SK-N-SH treated with all-trans-retinoic acid at 6 μM for 48 hours (cell line): ENCODE measurements around the gene BUD13.

Experiments used
- ATAC-seq: fragments of 200-7000 bp; cut with Tn5 transposase; 3 replicates; pipeline ENCODE4 v1.9.1; 2020; ENCODE audit warnings: mild to moderate bottlenecking, moderate library complexity
- ARNTL ChIP-seq: fragments of 450-650 bp; formaldehyde crosslinking; IDR thresholded peaks from 2 replicates; pipeline ENCODE4 v1.5.0; 2020; ENCODE audit warnings: low read depth, mild to moderate bottlenecking, moderate library complexity, borderline replicate concordance
- BACH2 ChIP-seq: fragments of 250-450 bp; sonication (Bioruptor Pico); IDR thresholded peaks from 2 replicates; pipeline ENCODE4 v1.9.0; 2021; ENCODE audit warnings: mild to moderate bottlenecking, borderline replicate concordance
- CREB5 ChIP-seq: fragments of 250-450 bp; sonication (Bioruptor Pico); IDR thresholded peaks from 2 replicates; pipeline ENCODE4 v1.5.1; 2020; ENCODE audit warnings: low read depth, mild to moderate bottlenecking, moderate library complexity
- CSRNP3 ChIP-seq: fragments of 250-450 bp; sonication (Bioruptor Pico); IDR thresholded peaks from 2 replicates; pipeline ENCODE4 v1.5.1; 2021; ENCODE audit warnings: mild to moderate bottlenecking, moderate library complexity
- ESRRG ChIP-seq: fragments of 250-450 bp; sonication (Bioruptor Pico); IDR thresholded peaks from 2 replicates; pipeline ENCODE4 v1.6.1; 2021; ENCODE audit warnings: mild to moderate bottlenecking
- GLIS3 ChIP-seq: fragments of 250-450 bp; sonication (Bioruptor Pico); IDR thresholded peaks from 2 replicates; pipeline ENCODE4 v1.5.0; 2020; ENCODE audit warnings: mild to moderate bottlenecking, moderate library complexity
- ISL1 ChIP-seq: fragments of 250-450 bp; sonication (Bioruptor Pico); IDR thresholded peaks from 2 replicates; pipeline ENCODE4 v2.1.2; 2022; ENCODE audit warnings: mild to moderate bottlenecking, moderate library complexity
- OSR1 ChIP-seq: fragments of 250-450 bp; sonication (Bioruptor Pico); IDR thresholded peaks from 2 replicates; pipeline ENCODE4 v1.8.0; 2022; ENCODE audit warnings: moderate library complexity, mild to moderate bottlenecking, inconsistent platforms
- PATZ1 ChIP-seq: fragments of 250-450 bp; sonication (Bioruptor Pico); IDR thresholded peaks from 2 replicates; pipeline ENCODE4 v1.8.0; 2020; ENCODE audit warnings: mild to moderate bottlenecking, moderate library complexity, borderline replicate concordance
- POU6F1 ChIP-seq: fragments of 250-450 bp; sonication (Bioruptor Pico); IDR thresholded peaks from 2 replicates; pipeline ENCODE4 v1.8.0; 2021; ENCODE audit warnings: low read depth, mild to moderate bottlenecking, moderate library complexity, borderline replicate concordance
- PPARA ChIP-seq: fragments of 250-450 bp; sonication (Bioruptor Pico); IDR thresholded peaks from 2 replicates; pipeline ENCODE4 v1.5.0; 2020; ENCODE audit warnings: mild to moderate bottlenecking, borderline replicate concordance
- RARB ChIP-seq: fragments of 250-450 bp; sonication (Bioruptor Pico); IDR thresholded peaks from 2 replicates; pipeline ENCODE4 v1.8.0; 2021; ENCODE audit warnings: mild to moderate bottlenecking, moderate library complexity
- SNAI2 ChIP-seq: fragments of 250-450 bp; sonication (Bioruptor Pico); IDR thresholded peaks from 2 replicates; pipeline ENCODE4 v1.5.0; 2020; ENCODE audit warnings: mild to moderate bottlenecking, moderate library complexity
- TCF4 ChIP-seq: fragments of 250-450 bp; sonication (Bioruptor Pico); IDR thresholded peaks from 2 replicates; pipeline ENCODE4 v1.8.0; 2021; ENCODE audit warnings: mild to moderate bottlenecking, moderate library complexity, borderline replicate concordance
- TOX ChIP-seq: fragments of 250-450 bp; sonication (Bioruptor Pico); IDR thresholded peaks from 2 replicates; pipeline ENCODE4 v1.8.0; 2021; ENCODE audit warnings: mild to moderate bottlenecking, moderate library complexity, borderline replicate concordance
- TSHZ2 ChIP-seq: fragments of 250-450 bp; sonication (Bioruptor Pico); IDR thresholded peaks from 2 replicates; pipeline ENCODE4 v1.5.0; 2020; ENCODE audit warnings: mild to moderate bottlenecking, moderate library complexity
- ZC3H10 ChIP-seq: fragments of 250-450 bp; sonication (Bioruptor Pico); IDR thresholded peaks from 2 replicates; pipeline ENCODE4 v1.5.1; 2021; ENCODE audit warnings: mild to moderate bottlenecking, moderate library complexity
- ZFP30 ChIP-seq: fragments of 450-650 bp; formaldehyde crosslinking; IDR thresholded peaks from 2 replicates; pipeline ENCODE4 v1.5.0; 2022; ENCODE audit warnings: mild to moderate bottlenecking, moderate library complexity
- ZNF565 ChIP-seq: fragments of 450-650 bp; formaldehyde crosslinking; conservative IDR thresholded peaks from 2 replicates; pipeline ENCODE4 v1.5.0; 2020; ENCODE audit warnings: low read depth, mild to moderate bottlenecking, moderate library complexity
- ZNF70 ChIP-seq: fragments of 450-650 bp; formaldehyde crosslinking; IDR thresholded peaks from 2 replicates; pipeline ENCODE4 v1.5.0; 2020; ENCODE audit warnings: mild to moderate bottlenecking, moderate library complexity
- ZNF8 ChIP-seq: fragments of 450-650 bp; formaldehyde crosslinking; IDR thresholded peaks from 2 replicates; pipeline ENCODE4 v1.5.0; 2020; ENCODE audit warnings: mild to moderate bottlenecking, moderate library complexity

The BUD13 gene

GRCh38 chr11:116710001-116710674 lies 62.6 kb downstream of the BUD13 start:
- no peak for ATAC-seq
- no peak for TF ChIP-seq CSRNP3 (CRISPR knock-in tag)
- no peak for TF ChIP-seq TCF4
- TF ChIP-seq ESRRG (CRISPR knock-in tag) = no peak
- TF ChIP-seq GLIS3 (CRISPR knock-in tag) = no peak
- TF ChIP-seq ZFP30 (CRISPR knock-in tag) = no peak
- TF ChIP-seq RARB (CRISPR knock-in tag) = no peak
- TF ChIP-seq BACH2 (CRISPR knock-in tag) = no peak
- TF ChIP-seq ISL1 = no peak

GRCh38 chr11:116707746-116708145 lies 65.0 kb downstream of the BUD13 start:
- TF ChIP-seq CREB5 (CRISPR knock-in tag) (no peak), ESRRG (CRISPR knock-in tag) (no peak), RARB (CRISPR knock-in tag) (no peak), ZNF565 (CRISPR knock-in tag) (no peak), GLIS3 (CRISPR knock-in tag) (no peak), OSR1 (CRISPR knock-in tag) (no peak), ZNF8 (CRISPR knock-in tag) (no peak), BACH2 (CRISPR knock-in tag) (no peak), PATZ1 (no peak), PPARA (CRISPR knock-in tag) (no peak), POU6F1 (CRISPR knock-in tag) (no peak), TSHZ2 (CRISPR knock-in tag) (no peak), ZC3H10 (CRISPR knock-in tag) (no peak), TCF4 (no peak), TOX (CRISPR knock-in tag) (no peak), SNAI2 (CRISPR knock-in tag) (no peak), ZNF70 (no peak), CSRNP3 (CRISPR knock-in tag) (no peak), ARNTL (no peak)
- no peak for ATAC-seq
